NCI-H2196 treated with DMSO at 0.1 percent for 48 hours (cell line): Measurements from ENCODE around the gene GEMIN7.

Experiments used
- DNase-seq: peaks from one replicate; lab custom pipeline; 2025; ENCODE audit not compliant: unreplicated experiment; lab: John Stamatoyannopoulos, UW

The GEMIN7 gene

GRCh38 chr19:45125975-45126493 is 47.0 kb downstream of the GEMIN7 start:
- peak; percentile 46 for DNase-seq

DNA sequence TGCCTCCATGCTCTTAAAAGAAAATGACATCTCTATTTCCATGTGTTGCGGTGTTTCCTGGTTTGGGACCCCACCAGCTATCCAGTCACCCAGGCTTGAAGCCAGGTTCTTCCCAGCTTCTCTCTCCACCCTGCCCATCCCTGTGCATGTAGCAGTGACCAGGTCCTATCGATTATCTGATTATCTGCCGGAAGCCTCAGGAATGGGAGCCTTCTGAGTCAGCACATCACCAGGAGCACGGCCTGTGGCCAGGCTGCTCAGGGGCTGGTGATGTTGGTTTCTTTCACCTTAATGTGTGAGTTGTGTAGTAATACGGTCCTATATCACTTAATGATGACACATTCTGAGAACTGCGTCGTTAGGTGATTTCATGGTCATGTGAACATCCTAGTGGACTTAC is 47.6 kb downstream of the GEMIN7 start:
- no peak for DNase-seq

GRCh38 chr19:45128146-45128545 is 49.1 kb downstream of the GEMIN7 start:
- no peak for DNase-seq

- DNase-seq: no peak
Measured at GRCh38 chr19:45128806-45129205, 49.7 kb downstream of the GEMIN7 start.

- DNase-seq: no peak
Measured at GRCh38 chr19:45130236-45130635, 51.2 kb downstream of the GEMIN7 start.

GRCh38 chr19:45130888-45131615 is 52.0 kb downstream of the GEMIN7 start:
- DNase-seq: peak; percentile 93

GRCh38 chr19:45133661-45134060 is 54.6 kb downstream of the GEMIN7 start:
- DNase-seq: no peak

DNA sequence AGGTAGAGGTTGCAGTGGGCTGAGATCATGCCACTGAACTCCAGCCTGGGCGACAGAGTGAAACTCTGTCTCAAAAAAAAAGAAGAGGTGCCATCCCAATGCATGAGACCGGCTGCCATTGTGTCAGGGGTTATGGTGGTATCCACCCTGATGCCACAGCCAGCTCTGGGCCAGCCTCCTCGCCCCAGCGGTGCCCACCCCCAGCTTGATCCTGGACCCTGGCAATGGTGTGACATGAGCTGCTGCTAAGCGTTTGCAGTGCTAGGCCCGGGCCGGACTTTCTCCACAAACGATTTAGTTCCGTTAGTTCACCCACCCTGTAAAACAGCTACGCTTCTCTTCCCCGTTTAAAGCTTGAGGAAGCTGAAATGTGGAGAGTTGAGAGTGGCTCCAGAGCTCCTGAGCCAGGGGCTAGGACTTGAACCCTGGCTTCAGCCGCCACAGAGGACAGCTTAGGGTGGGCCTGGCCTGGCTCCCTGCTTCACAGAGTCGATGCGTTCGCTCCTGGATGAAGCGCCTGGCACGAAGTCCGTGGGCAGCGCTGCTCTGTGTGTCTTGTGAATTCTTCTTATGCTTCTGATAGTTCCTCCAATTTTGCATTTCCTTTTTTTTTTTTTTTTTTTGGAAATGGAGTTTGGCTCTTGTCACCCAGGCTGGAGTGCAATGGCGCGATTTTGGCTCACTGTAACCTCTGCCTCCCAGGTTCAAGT is 56.3 kb downstream of the GEMIN7 start:
- DNase-seq: no peak

- no peak for DNase-seq
Measured at GRCh38 chr19:45136507-45137178, 57.6 kb downstream of the GEMIN7 start.

DNA sequence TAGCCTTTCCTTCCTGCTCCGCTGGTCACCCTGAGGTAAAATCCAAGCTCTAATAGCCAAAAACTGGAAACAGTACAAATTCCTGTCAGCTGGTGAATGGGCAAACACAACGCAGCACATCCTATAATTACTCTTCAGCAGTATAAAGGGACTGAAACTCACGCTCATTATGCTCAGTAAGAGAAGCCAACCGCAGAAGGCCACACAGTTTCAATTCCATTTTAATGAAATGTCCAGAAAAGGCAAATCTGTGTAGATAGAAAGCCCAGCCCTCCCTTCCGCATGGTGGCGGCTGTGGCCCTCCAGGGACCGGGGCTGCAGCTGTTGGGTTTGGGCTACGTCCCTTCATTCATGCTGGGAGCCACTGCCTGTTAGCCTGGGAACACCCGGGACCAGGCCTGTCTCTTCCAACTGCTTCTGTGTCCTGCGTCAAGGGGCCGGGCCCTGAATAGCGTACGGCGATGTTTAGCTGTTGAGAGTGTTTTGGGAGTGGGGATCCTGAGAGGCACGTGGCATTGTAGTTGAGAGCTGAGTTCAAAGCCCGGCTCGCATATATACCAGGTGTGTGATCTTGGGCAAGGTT is 58.2 kb downstream of the GEMIN7 start:
- no peak for DNase-seq

DNA sequence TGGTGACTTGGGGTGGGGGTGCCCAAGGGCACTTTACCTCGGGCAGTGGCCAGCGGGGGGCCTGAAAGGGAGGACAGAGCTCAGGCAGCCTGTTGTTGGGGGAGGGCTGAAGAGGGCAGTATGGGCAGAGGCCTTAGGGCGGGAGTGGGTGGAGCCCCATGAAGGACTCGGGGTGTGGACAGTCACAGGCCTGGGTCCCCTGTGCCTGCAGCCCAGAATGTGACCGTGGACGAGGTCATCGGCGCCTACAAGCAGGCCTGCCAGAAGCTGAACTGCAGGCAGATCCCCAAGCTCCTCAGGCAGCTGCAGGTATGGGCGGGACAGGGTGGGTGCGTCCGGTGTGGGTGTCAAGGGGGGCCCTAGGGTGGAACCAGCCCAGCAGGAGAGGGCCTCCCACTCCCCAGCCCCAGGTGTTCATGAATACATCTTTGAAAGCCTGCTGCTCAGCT is 59.3 kb downstream of the GEMIN7 start:
- DNase-seq: no peak

DNA sequence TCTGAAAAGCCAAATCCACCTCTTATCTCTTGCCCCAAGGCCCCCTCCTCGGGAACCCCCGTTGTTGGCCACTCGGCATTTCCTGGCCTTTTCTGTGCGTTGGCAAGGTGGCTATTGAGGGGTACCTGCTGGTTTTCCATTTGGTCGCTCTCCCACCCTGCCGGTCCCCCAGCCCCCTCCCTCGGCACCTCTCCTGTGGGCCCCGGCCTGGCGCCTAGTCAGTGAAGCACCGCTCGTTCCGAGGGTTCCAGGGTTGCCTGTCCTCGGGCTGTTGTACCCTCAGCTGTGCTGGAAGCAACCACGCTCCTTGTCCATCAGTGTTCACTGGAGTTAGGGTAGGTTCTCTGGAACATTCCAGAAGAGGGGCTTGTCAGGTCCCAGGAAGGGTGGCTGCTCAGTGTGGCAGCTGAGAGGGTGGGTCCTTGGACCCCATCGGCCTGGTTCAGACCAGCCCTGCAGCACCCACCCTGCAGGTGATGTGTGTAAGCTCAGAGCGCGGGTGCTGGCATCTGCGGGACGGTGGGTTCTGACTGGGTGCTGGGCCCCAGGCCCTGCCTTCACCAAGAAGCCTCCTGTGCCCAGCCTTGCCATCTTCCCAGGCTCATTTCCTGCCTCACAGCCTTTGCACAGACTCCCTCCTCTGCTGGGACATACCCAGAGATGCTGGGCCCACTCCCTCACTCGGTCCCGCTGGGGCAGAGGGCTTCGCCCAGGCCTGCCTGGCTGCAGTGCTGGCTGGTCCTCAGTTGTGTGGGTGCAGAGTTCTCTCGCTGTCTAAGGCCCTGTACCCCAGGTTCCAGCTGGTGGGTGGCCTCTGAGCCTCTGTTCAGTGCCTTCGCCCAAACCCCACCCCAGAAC is 60.5 kb downstream of the GEMIN7 start:
- no peak for DNase-seq

- DNase-seq: no peak
Measured at GRCh38 chr19:45140144-45140503, 61.1 kb downstream of the GEMIN7 start.

GRCh38 chr19:45140533-45140932 is 61.5 kb downstream of the GEMIN7 start:
- no peak for DNase-seq
